EL (cell line): ENCODE results near the gene PRAMEF7.
"Not testable (repeated sequence)": the region's sequence is repeated elsewhere in the genome, so short reads cannot be mapped to it uniquely, and the experiment has no call there.

Experiments used
- DNase-seq: peaks from one replicate; pipeline ENCODE4 v3.0.0-alpha.2; 2016

PRAMEF7 gene

GRCh38 chr1:12916310-12916709, at the start of gene PRAMEF7:
PRAMEF7 (plus strand) TSS chr1:12916610; CDS start chr1:12917693, 1,083 bp downstream.
- not testable (repeated sequence) for DNase-seq

- DNase-seq, result not testable (repeated sequence)
Observed at GRCh38 chr1:12878453-12878852, 38.0 kb upstream of the PRAMEF7 start.

- not testable (repeated sequence) for DNase-seq
Observed at GRCh38 chr1:12886101-12886500, 30.3 kb upstream of the PRAMEF7 start, which contains the start of gene PRAMEF4. PRAMEF4 (minus strand) TSS chr1:12886201; CDS start chr1:12883394, 2,807 bp downstream.

- not testable (repeated sequence) for DNase-seq
Observed at GRCh38 chr1:12898170-12898569, 18.2 kb upstream of the PRAMEF7 start, which contains the start of gene PRAMEF10. PRAMEF10 (minus strand) TSS chr1:12898270; CDS start chr1:12895847, 2,423 bp downstream.

- DNase-seq, result not testable (repeated sequence)
Observed at GRCh38 chr1:12899186-12899585, 17.2 kb upstream of the PRAMEF7 start.

- DNase-seq, result not testable (repeated sequence)
Observed at GRCh38 chr1:12903793-12904572, 12.4 kb upstream of the PRAMEF7 start.

- DNase-seq, result not testable (repeated sequence)
Observed at GRCh38 chr1:12921749-12922148, 5.3 kb downstream of the PRAMEF7 start.

- DNase-seq, result not testable (repeated sequence)
Observed at GRCh38 chr1:12924368-12924767, 8.0 kb downstream of the PRAMEF7 start.

GRCh38 chr1:12947480-12947879, 31.1 kb downstream of the PRAMEF7 start, which contains the start of gene PRAMEF6:
PRAMEF6 (minus strand) TSS chr1:12947580; CDS start chr1:12942518, 5,062 bp downstream.
- DNase-seq, result not testable (repeated sequence)
